MM.1S (cell line): ENCODE data around the gene RPA3.

ENCODE experiments used
- DNase-seq: peaks from one replicate; pipeline ENCODE4 v3.0.0-alpha.2; 2015
- H2AFZ ChIP-seq: fragments of 300-600 bp; sonication (generic); 2 replicates; pipeline ENCODE4 v1.6.0; 2016; ENCODE audit warnings: antibody characterized with exemption, low read length
- H3F3A ChIP-seq: fragments of 300-600 bp; sonication (generic); 2 replicates; pipeline ENCODE4 v1.6.1; 2016; ENCODE audit warnings: mild to moderate bottlenecking, antibody characterized with exemption, low read length, moderate library complexity, mixed read lengths; ENCODE audit not compliant: insufficient read depth
- H3K27ac ChIP-seq: fragments of 300-600 bp; sonication (generic); 2 replicates; pipeline ENCODE4 v1.5.1; 2016; ENCODE audit warnings: mild to moderate bottlenecking, low read length
- H3K27me3 ChIP-seq: fragments of 300-600 bp; sonication (generic); replicated peaks from 2 replicates; pipeline ENCODE4 v1.6.0; 2016; ENCODE audit warnings: low read length; ENCODE audit not compliant: insufficient read depth
- H3K36me3 ChIP-seq: fragments of 300-600 bp; sonication (generic); replicated peaks from 2 replicates; pipeline ENCODE4 v1.6.1; 2016; ENCODE audit warnings: mild to moderate bottlenecking, low read length, mixed read lengths; ENCODE audit not compliant: insufficient read depth
- H3K4me1 ChIP-seq: fragments of 300-600 bp; sonication (generic); 2 replicates; pipeline ENCODE4 v1.6.1; 2016; ENCODE audit warnings: low read length, mixed read lengths
- H3K4me2 ChIP-seq: fragments of 300-600 bp; sonication (generic); 2 replicates; pipeline ENCODE4 v1.6.0; 2016; ENCODE audit warnings: low read depth, low read length
- H3K4me3 ChIP-seq: fragments of 300-600 bp; sonication (generic); 2 replicates; pipeline ENCODE4 v1.5.1; 2016; ENCODE audit warnings: low read length, mixed read lengths
- H3K79me2 ChIP-seq: fragments of 300-600 bp; sonication (generic); 2 replicates; pipeline ENCODE4 v1.6.1; 2016; ENCODE audit warnings: mixed run types, low read length, mixed read lengths
- H3K9ac ChIP-seq: fragments of 300-600 bp; sonication (generic); 2 replicates; pipeline ENCODE4 v1.6.1; 2016; ENCODE audit warnings: low read length, mixed read lengths
- H3K9me2 ChIP-seq: fragments of 300-600 bp; sonication (generic); replicated peaks from 2 replicates; pipeline ENCODE4 v1.6.1; 2016; ENCODE audit warnings: mild to moderate bottlenecking, low read length, mixed read lengths; ENCODE audit not compliant: insufficient read depth
- H3K9me3 ChIP-seq: fragments of 300-600 bp; sonication (generic); replicated peaks from 2 replicates; pipeline ENCODE4 v1.6.1; 2016; ENCODE audit warnings: mild to moderate bottlenecking, low read length, mixed read lengths; ENCODE audit not compliant: insufficient read depth
- H4K20me1 ChIP-seq: fragments of 300-600 bp; sonication (generic); 2 replicates; pipeline ENCODE4 v1.6.1; 2016; ENCODE audit warnings: mild to moderate bottlenecking, low read length, moderate library complexity, mixed read lengths; ENCODE audit not compliant: insufficient read depth
- CTCF ChIP-seq: fragments of 300-600 bp; sonication (generic); IDR thresholded peaks from 2 replicates; pipeline ENCODE4 v1.5.1; 2016; ENCODE audit warnings: antibody characterized with exemption, low read length, mixed read lengths
- EZH2 ChIP-seq: fragments of 300-600 bp; sonication (generic); optimal IDR thresholded peaks from 2 replicates; pipeline ENCODE3; 2017; ENCODE audit warnings: low read depth, mild to moderate bottlenecking, antibody characterized with exemption, low read length, mixed read lengths
- EZH2phosphoT487 ChIP-seq: fragments of 300-600 bp; sonication (generic); IDR thresholded peaks from 2 replicates; pipeline ENCODE4 v1.6.1; 2018; ENCODE audit warnings: antibody characterized with exemption, low read length

Gene RPA3

GRCh38 chr7:7688310-7688709, 30.1 kb downstream of the RPA3 start:
- Histone ChIP-seq H4K20me1 (no peaks in the 10 kb centered on the region), H3K36me3 (no peaks in the 10 kb centered on the region), H3K27ac (no peak overlapping the region), H3K79me2 (no peaks in the 10 kb centered on the region), H3K27me3 (no peaks in the 10 kb centered on the region), H3K4me2 (no peak overlapping the region), H3K4me3 (no peak overlapping the region), H3K9me2 (no peaks in the 10 kb centered on the region), H3K4me1 (0 out of 2 replicates have a peak, but pooled peaks cover under 1% of the 10 kb centered on the region), H3K9ac (no peak overlapping the region), H3F3A (no peaks in the 10 kb centered on the region), H3K9me3 (no peaks in the 10 kb centered on the region), H2AFZ (no peak overlapping the region)
- TF ChIP-seq EZH2phosphoT487, result no peak
- no peak for TF ChIP-seq CTCF
- TF ChIP-seq EZH2, result no peak
- DNase-seq, result no peak

DNA sequence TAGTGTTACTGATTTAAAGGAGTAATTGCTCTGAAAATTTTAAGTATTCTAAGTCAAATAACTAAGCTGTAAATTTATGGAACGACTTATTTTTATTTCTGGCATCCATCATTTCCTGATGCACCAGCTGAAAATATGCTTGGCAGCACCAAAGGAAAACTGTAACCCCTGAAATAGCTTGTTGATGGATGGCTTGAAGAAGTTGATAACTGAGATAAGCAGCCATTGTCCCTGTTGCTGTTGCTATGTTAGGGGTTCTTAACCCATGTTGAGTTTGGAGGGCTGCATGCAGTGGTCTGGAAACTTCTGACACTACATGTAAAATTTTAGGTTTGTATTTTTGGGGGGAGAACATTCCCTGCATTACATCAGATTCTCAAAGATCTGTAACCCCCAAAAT, 30.6 kb downstream of the RPA3 start:
- Histone ChIP-seq H4K20me1 (no peaks in the 10 kb centered on the region), H3K27ac (no peak overlapping the region), H3K4me3 (no peak overlapping the region), H3K9ac (no peak overlapping the region), H2AFZ (no peak overlapping the region), H3K4me1 (0 out of 2 replicates have a peak, but pooled peaks cover 5% of the 10 kb centered on the region), H3K4me2 (no peak overlapping the region), H3F3A (no peaks in the 10 kb centered on the region), H3K9me3 (no peaks in the 10 kb centered on the region), H3K27me3 (no peaks in the 10 kb centered on the region), H3K9me2 (no peaks in the 10 kb centered on the region), H3K79me2 (no peaks in the 10 kb centered on the region), H3K36me3 (no peaks in the 10 kb centered on the region)
- TF ChIP-seq EZH2 (no peak), EZH2phosphoT487 (no peak), CTCF (no peak)
- no peak for DNase-seq

- TF ChIP-seq EZH2phosphoT487 (no peak), EZH2 (no peak)
- Histone ChIP-seq H2AFZ (no peak overlapping the region), H3K27ac (no peak overlapping the region), H3K79me2 (no peaks in the 10 kb centered on the region), H3K27me3 (no peaks in the 10 kb centered on the region), H3K4me2 (no peak overlapping the region), H3K4me3 (no peak overlapping the region), H3K9ac (no peak overlapping the region), H3K36me3 (no peaks in the 10 kb centered on the region), H3F3A (0 out of 2 replicates have a peak, but pooled peaks cover 5% of the 10 kb centered on the region), H3K9me3 (no peaks in the 10 kb centered on the region), H4K20me1 (no peaks in the 10 kb centered on the region), H3K9me2 (no peaks in the 10 kb centered on the region), H3K4me1 (peaks cover 12% of the 10 kb centered on the region)
- DNase-seq, result no peak
These were observed 31.4 kb downstream of the RPA3 start for GRCh38 chr7:7686811-7687508.

GRCh38 chr7:7682861-7683260, 35.5 kb downstream of the RPA3 start:
- H3K27me3 ChIP-seq, result no peaks in the 10 kb centered on the region
- H3F3A ChIP-seq, result peaks cover 14% of the 10 kb centered on the region; the same call in 1 of the 2 replicates
- H3K27ac ChIP-seq, result peak overlapping the region; percentile 38; the same call in 1 of the 2 replicates
- H3K79me2 ChIP-seq, result no peaks in the 10 kb centered on the region
- H4K20me1 ChIP-seq, result no peaks in the 10 kb centered on the region
- peak overlapping the region; percentile 65 for H3K4me2 ChIP-seq
- H3K4me3 ChIP-seq, result peak overlapping the region; percentile 30; the same call in 1 of the 2 replicates
- peak overlapping the region; percentile 13; the same call in 1 of the 2 replicates for H3K9ac ChIP-seq
- no peaks in the 10 kb centered on the region for H3K9me3 ChIP-seq
- peaks cover 23% of the 10 kb centered on the region for H3K4me1 ChIP-seq
- no peaks in the 10 kb centered on the region for H3K9me2 ChIP-seq
- H3K36me3 ChIP-seq, result no peaks in the 10 kb centered on the region
- H2AFZ ChIP-seq, result peak overlapping the region; percentile 35
- peak; percentile 65 for DNase-seq
- TF ChIP-seq CTCF (no peak), EZH2 (no peak), EZH2phosphoT487 (no peak)
